ENCODE data around the gene OR2AE1. TPM values are rescaled to one million over a fixed set of nuclear protein-coding genes. Genes with fewer than 3 reads are reported as not detected.
"Not testable (repeated sequence)": the region's sequence is repeated elsewhere in the genome, so short reads cannot be mapped to it uniquely, and the experiment has no call there.

Gene OR2AE1
- not detected in 2 replicates for polyA plus RNA-seq (2014; cell fraction: cytosol; rRNA removed)
- not detected in 2 replicates for polyA plus RNA-seq (2014; cell fraction: nucleus; rRNA removed)

- DNase-seq (ENCODE audit: low spot score): no peak
Measured at GRCh38 chr7:99876933-99877332, at the start of gene OR2AE1. Gene OR2AE1 (minus strand): TSS chr7:99877033. CDS start chr7:99877033, 0 bp downstream.

- no peak for DNase-seq (ENCODE audit: low spot score)
Measured at GRCh38 chr7:99926321-99926720, 49.5 kb upstream of the OR2AE1 start.

GRCh38 chr7:99923200-99923599 is 46.4 kb upstream of the OR2AE1 start:
- no peak for DNase-seq (ENCODE audit: low spot score)

- DNase-seq (ENCODE audit: low spot score): no peak
Measured at GRCh38 chr7:99920149-99920548, 43.3 kb upstream of the OR2AE1 start.

- no peak for DNase-seq (ENCODE audit: low spot score)
Measured at GRCh38 chr7:99919814-99920112, 42.9 kb upstream of the OR2AE1 start.

- peak; percentile 88 for DNase-seq (ENCODE audit: low spot score)
Measured at GRCh38 chr7:99918959-99919813, 42.4 kb upstream of the OR2AE1 start, which contains the start of gene TRIM4. Gene TRIM4 (minus strand): TSS chr7:99919530. CDS start chr7:99919401, 129 bp downstream.

GRCh38 chr7:99910976-99911375 is 34.1 kb upstream of the OR2AE1 start:
- DNase-seq (ENCODE audit: low spot score): no peak

- no peak for DNase-seq (ENCODE audit: low spot score)
Measured at GRCh38 chr7:99901581-99901980, 24.7 kb upstream of the OR2AE1 start.

- no peak for DNase-seq (ENCODE audit: low spot score)
Measured at GRCh38 chr7:99899830-99900519, 23.1 kb upstream of the OR2AE1 start.

GRCh38 chr7:99898836-99899235 is 22.0 kb upstream of the OR2AE1 start:
- DNase-seq (ENCODE audit: low spot score): no peak

GRCh38 chr7:99898023-99898357 is 21.2 kb upstream of the OR2AE1 start:
- DNase-seq (ENCODE audit: low spot score): no peak

- no peak for DNase-seq (ENCODE audit: low spot score)
Measured at GRCh38 chr7:99897322-99898022, 20.6 kb upstream of the OR2AE1 start.

GRCh38 chr7:99894738-99895137 is 17.9 kb upstream of the OR2AE1 start:
- DNase-seq (ENCODE audit: low spot score): no peak

- DNase-seq (ENCODE audit: low spot score): no peak
Measured at GRCh38 chr7:99893280-99893679, 16.4 kb upstream of the OR2AE1 start.

- not testable (repeated sequence) for DNase-seq (ENCODE audit: low spot score)
Measured at GRCh38 chr7:99890348-99890747, 13.5 kb upstream of the OR2AE1 start.

- DNase-seq (ENCODE audit: low spot score): not testable (repeated sequence)
Measured at GRCh38 chr7:99888366-99888765, 11.5 kb upstream of the OR2AE1 start.

GRCh38 chr7:99881370-99881769 is 4.5 kb upstream of the OR2AE1 start:
- peak; percentile 9 for DNase-seq (ENCODE audit: low spot score)

GRCh38 chr7:99876491-99876890 is 342 bp downstream of the OR2AE1 start:
- no peak for DNase-seq (ENCODE audit: low spot score)

GRCh38 chr7:99868246-99868645 is 8.6 kb downstream of the OR2AE1 start:
- DNase-seq (ENCODE audit: low spot score): no peak

GRCh38 chr7:99867477-99867876 is 9.4 kb downstream of the OR2AE1 start:
- not testable (repeated sequence) for DNase-seq (ENCODE audit: low spot score)

GRCh38 chr7:99863847-99864440 is 12.9 kb downstream of the OR2AE1 start:
- DNase-seq (ENCODE audit: low spot score): peak; percentile 7
